ENCODE data around the gene LY9. TPM values are rescaled to one million over a fixed set of nuclear protein-coding genes. Genes with fewer than 3 reads are reported as not detected.
"Not testable (repeated sequence)": the region's sequence is repeated elsewhere in the genome, so short reads cannot be mapped to it uniquely, and the experiment has no call there.

The LY9 gene
- total RNA-seq, 4 donors from 2014 or later = 0.40 to 9.4 (median 1.8) TPM

GRCh38 chr1:160868141-160868540 lies 72.2 kb downstream of the LY9 start:
- WGBS, 2 donors (ENCODE audit: low coverage in 1 of 2) = 73 to 82% methylated on average over 3 of the region's 3 CpGs
- DNase-seq = no peak
- H3K9me3 ChIP-seq = no peaks in the 10 kb centered on the region
- peaks cover 0 to 9% (median 0%) of the 10 kb centered on the region in 4 donors for H3K4me1 ChIP-seq
- no peak overlapping the region for H3K4me3 ChIP-seq
- intact Hi-C loops (cut with DNase I; ENCODE audit: low total_unique reads) = no loop called here
- TF ChIP-seq POLR2A (IDR thresholded peaks at IDR 0.05) (no peak), EP300 (IDR thresholded peaks at IDR 0.05; ENCODE audit: low read depth) (no peak), POLR2AphosphoS5 (IDR thresholded peaks at IDR 0.05) (no peak)
- TF ChIP-seq, protein P1, sequence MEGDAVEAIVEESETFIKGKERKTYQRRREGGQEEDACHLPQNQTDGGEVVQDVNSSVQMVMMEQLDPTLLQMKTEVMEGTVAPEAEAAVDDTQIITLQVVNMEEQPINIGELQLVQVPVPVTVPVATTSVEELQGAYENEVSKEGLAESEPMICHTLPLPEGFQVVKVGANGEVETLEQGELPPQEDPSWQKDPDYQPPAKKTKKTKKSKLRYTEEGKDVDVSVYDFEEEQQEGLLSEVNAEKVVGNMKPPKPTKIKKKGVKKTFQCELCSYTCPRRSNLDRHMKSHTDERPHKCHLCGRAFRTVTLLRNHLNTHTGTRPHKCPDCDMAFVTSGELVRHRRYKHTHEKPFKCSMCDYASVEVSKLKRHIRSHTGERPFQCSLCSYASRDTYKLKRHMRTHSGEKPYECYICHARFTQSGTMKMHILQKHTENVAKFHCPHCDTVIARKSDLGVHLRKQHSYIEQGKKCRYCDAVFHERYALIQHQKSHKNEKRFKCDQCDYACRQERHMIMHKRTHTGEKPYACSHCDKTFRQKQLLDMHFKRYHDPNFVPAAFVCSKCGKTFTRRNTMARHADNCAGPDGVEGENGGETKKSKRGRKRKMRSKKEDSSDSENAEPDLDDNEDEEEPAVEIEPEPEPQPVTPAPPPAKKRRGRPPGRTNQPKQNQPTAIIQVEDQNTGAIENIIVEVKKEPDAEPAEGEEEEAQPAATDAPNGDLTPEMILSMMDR (IDR thresholded peaks at IDR 0.05) = no peak
- in situ Hi-C loops (cut with MboI; ENCODE audit: low pct_ligation_motif_present in 1 of 4, low pct_unique_long_range_greater_than_20kb in 1 of 4, low sequenced_read_pairs in 3 of 4) = no loop called here
- no peaks in the 10 kb centered on the region for H3K36me3 ChIP-seq
- no peak overlapping the region for H3K27ac ChIP-seq
- H3K27me3 ChIP-seq = no peaks in the 10 kb centered on the region

GRCh38 chr1:160874935-160875334 lies 79.0 kb downstream of the LY9 start:
- no peaks in the 10 kb centered on the region for H3K9me3 ChIP-seq
- H3K36me3 ChIP-seq = no peaks in the 10 kb centered on the region
- no peaks in the 10 kb centered on the region for H3K27me3 ChIP-seq
- TF ChIP-seq EP300 (IDR thresholded peaks at IDR 0.05; ENCODE audit: low read depth) = no peak
- TF ChIP-seq, protein P1 (IDR thresholded peaks at IDR 0.05) = no peak
- no peak for TF ChIP-seq POLR2A (IDR thresholded peaks at IDR 0.05)
- TF ChIP-seq POLR2AphosphoS5 (IDR thresholded peaks at IDR 0.05) = no peak
- 46 to 70% methylated on average over 3 of the region's 3 CpGs for WGBS, 2 donors (ENCODE audit: low coverage in 1 of 2)
- in situ Hi-C loops (cut with MboI; ENCODE audit: low pct_ligation_motif_present in 1 of 4, low pct_unique_long_range_greater_than_20kb in 1 of 4, low sequenced_read_pairs in 3 of 4) (no loop called here), intact Hi-C loops (cut with DNase I; ENCODE audit: low total_unique reads) (no loop called here)
- no peak for DNase-seq
- H3K4me3 ChIP-seq = no peak overlapping the region
- H3K27ac ChIP-seq = no peak overlapping the region
- no peaks in the 10 kb centered on the region for H3K4me1 ChIP-seq

DNA sequence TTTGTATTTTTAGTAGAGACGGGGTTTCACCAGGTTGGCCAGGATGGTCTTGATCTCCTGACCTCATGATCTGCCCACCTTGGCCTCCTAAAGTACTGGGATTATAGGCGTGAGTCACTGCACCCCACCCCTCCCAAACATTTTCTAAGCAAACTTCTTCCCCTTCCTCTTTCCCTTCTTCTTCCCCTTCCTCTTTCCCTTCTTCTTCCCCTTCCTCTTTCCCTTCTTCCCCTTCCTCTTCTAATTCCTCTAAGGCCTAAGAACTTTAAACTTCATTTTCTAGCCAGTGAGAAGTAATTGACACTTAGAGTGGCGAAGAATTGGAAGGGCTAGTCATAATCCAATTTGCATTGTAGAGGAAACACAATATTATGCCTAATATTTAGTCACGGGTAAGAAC lies 79.6 kb downstream of the LY9 start:
- H3K27ac ChIP-seq; H3K9me3 ChIP-seq; in situ Hi-C loops (cut with MboI; ENCODE audit: low pct_ligation_motif_present in 1 of 4, low pct_unique_long_range_greater_than_20kb in 1 of 4, low sequenced_read_pairs in 3 of 4); H3K36me3 ChIP-seq; H3K4me1 ChIP-seq; H3K27me3 ChIP-seq; H3K4me3 ChIP-seq; DNase-seq; intact Hi-C loops (cut with DNase I; ENCODE audit: low total_unique reads): not testable (repeated sequence)
- WGBS, 2 donors (ENCODE audit: low coverage in 1 of 2) = 67% methylated on average over 3 to 4 of the region's 4 CpGs

- Histone ChIP-seq H3K4me3 (no peak overlapping the region), H3K36me3 (no peaks in the 10 kb centered on the region), H3K27ac (no peak overlapping the region), H3K4me1 (no peaks in the 10 kb centered on the region), H3K9me3 (no peaks in the 10 kb centered on the region), H3K27me3 (no peaks in the 10 kb centered on the region)
- no peak for DNase-seq
- TF ChIP-seq POLR2AphosphoS5 (IDR thresholded peaks at IDR 0.05) = no peak
- TF ChIP-seq EP300 (IDR thresholded peaks at IDR 0.05; ENCODE audit: low read depth) = no peak
- no peak for TF ChIP-seq POLR2A (IDR thresholded peaks at IDR 0.05)
- TF ChIP-seq, protein P1 (IDR thresholded peaks at IDR 0.05) = no peak
- in situ Hi-C loops (cut with MboI; ENCODE audit: low pct_ligation_motif_present in 1 of 4, low pct_unique_long_range_greater_than_20kb in 1 of 4, low sequenced_read_pairs in 3 of 4) = no loop called here
- 25 to 66% methylated on average over 2 to 5 of the region's 5 CpGs for WGBS, 2 donors (ENCODE audit: low coverage in 1 of 2)
- intact Hi-C loops (cut with DNase I; ENCODE audit: low total_unique reads) = no loop called here
Observed at GRCh38 chr1:160876311-160876710, 80.3 kb downstream of the LY9 start.

DNA sequence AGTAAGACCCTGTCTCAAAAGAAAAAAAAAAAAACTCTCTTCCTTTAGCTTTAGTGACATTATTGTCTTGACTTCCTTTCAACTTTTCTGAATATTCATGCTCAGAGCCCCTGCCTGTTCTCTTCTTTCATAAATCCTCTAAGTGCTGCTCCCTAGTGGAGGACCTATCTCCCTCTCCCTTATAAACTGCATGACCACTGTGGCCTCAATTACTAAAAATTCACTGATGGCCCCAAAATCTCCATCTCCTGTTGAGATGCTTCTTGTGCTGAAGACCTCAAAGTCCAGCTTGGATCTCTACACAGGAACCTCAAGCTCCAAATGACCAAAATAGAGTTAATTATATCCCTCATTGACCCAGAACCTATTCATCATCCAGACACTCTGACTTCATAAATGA lies 81.2 kb downstream of the LY9 start:
- H3K27ac ChIP-seq = no peak overlapping the region
- in situ Hi-C loops (cut with MboI; ENCODE audit: low pct_ligation_motif_present in 1 of 4, low pct_unique_long_range_greater_than_20kb in 1 of 4, low sequenced_read_pairs in 3 of 4) (no loop called here), intact Hi-C loops (cut with DNase I; ENCODE audit: low total_unique reads) (no loop called here)
- TF ChIP-seq POLR2AphosphoS5 (IDR thresholded peaks at IDR 0.05) = no peak
- no peak for TF ChIP-seq POLR2A (IDR thresholded peaks at IDR 0.05)
- TF ChIP-seq, protein P1 (IDR thresholded peaks at IDR 0.05) = no peak
- no peak for TF ChIP-seq EP300 (IDR thresholded peaks at IDR 0.05; ENCODE audit: low read depth)
- H3K9me3 ChIP-seq = no peaks in the 10 kb centered on the region
- no peak for DNase-seq
- no peaks in the 10 kb centered on the region for H3K36me3 ChIP-seq
- H3K4me3 ChIP-seq = no peak overlapping the region
- no peaks in the 10 kb centered on the region for H3K4me1 ChIP-seq
- H3K27me3 ChIP-seq = no peaks in the 10 kb centered on the region
